Cardiac muscle cell (in vitro differentiated cells and primary cell): ENCODE measurements around the gene PROSER2. TPM values are rescaled to one million over a fixed set of nuclear protein-coding genes. Genes with fewer than 3 reads are reported as not detected.

Experiments
- DNase-seq, 2 donors: peaks; one replicate each; pipeline versions ENCODE4 v3.0.0 to v3.0.0-alpha.2; 2010 to 2017; ENCODE audit warnings: low read depth in 1 of 2, low spot score in 1 of 2
- H3K27ac ChIP-seq: fragments of 200-600 bp; sonication (generic); 2 replicates; pipeline ENCODE4 v1.5.1; 2016
- H3K27me3 ChIP-seq: fragments of 200-600 bp; sonication (generic); 2 replicates; pipeline ENCODE4 v1.6.0; 2016; ENCODE audit warnings: control low read depth
- H3K36me3 ChIP-seq: fragments of 200-600 bp; sonication (generic); 2 replicates; pipeline ENCODE4 v1.5.1; 2016; ENCODE audit warnings: control low read depth
- H3K4me1 ChIP-seq: fragments of 200-600 bp; sonication (generic); 2 replicates; pipeline ENCODE4 v1.8.1; 2017; ENCODE audit warnings: low read depth, mild to moderate bottlenecking, mixed run types
- H3K4me3 ChIP-seq: fragments of 200-600 bp; sonication (generic); 2 replicates; pipeline ENCODE4 v1.5.1; 2016; ENCODE audit warnings: mild to moderate bottlenecking
- H3K9me3 ChIP-seq: fragments of 200-600 bp; sonication (generic); 2 replicates; pipeline ENCODE4 v1.5.1; 2017; ENCODE audit warnings: low read depth, mild to moderate bottlenecking, control low read depth
- polyA plus RNA-seq: library from polyadenylated mRNA; unstranded; fragments of >200 nt; fragmentation: Nextera tagmentation; extraction: Ambion mirVana; gene quantifications from 2 replicates; pipeline ENCODE4 v1.2.1, GENCODE V29; 2016
- total RNA-seq: library from RNA; depleted of rRNA; stranded (reverse); fragments of >200 nt; gene quantifications from 2 replicates; pipeline ENCODE4 v1.2.3, GENCODE V29; 2016
- TF ChIP-seq, protein P1 (sequence below): IDR thresholded peaks from 2 replicates; pipeline ENCODE4 v1.5.1; 2012; ENCODE audit warnings: low read depth, mild to moderate bottlenecking, low read length

Gene PROSER2
- total and polyA plus RNA-seq, 2 experiments from 2014 or later: 11.4 to 20.7 TPM

DNA sequence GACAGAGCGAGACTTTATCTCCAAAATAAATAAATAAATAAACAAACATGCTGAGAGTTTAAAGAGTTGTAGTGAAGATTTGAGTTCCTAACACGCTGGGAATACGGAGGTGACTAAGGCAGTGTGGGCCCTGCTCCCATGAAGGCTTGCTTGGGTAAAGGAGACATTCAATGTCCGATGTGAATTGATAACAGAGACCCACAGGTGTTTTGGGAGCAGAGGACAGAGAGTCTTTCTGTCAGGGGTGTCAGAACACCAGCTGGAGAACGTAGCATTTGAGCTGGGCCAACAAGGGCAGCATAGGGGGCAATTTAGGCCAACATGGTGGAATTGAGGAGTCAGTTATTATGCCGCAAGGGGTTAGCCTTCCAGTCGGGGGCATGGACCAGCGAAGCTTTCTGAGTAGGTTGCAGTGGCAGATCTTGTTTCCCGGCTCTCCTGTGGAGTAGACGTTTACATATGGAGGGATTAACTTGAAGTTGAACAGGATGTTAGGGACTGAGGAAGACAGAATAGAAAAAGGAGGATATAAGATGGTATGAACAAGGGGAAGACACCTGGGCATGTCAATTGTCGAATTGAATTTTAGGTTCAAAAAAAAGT, 5.6 kb downstream of the PROSER2 start:
- H3K27ac ChIP-seq: no peak overlapping the region
- H3K36me3 ChIP-seq: no peaks in the 10 kb centered on the region
- no peak for DNase-seq
- no peaks in the 10 kb centered on the region for H3K9me3 ChIP-seq
- H3K4me3 ChIP-seq: no peak overlapping the region
- no peaks in the 10 kb centered on the region for H3K27me3 ChIP-seq
- TF ChIP-seq, protein P1, sequence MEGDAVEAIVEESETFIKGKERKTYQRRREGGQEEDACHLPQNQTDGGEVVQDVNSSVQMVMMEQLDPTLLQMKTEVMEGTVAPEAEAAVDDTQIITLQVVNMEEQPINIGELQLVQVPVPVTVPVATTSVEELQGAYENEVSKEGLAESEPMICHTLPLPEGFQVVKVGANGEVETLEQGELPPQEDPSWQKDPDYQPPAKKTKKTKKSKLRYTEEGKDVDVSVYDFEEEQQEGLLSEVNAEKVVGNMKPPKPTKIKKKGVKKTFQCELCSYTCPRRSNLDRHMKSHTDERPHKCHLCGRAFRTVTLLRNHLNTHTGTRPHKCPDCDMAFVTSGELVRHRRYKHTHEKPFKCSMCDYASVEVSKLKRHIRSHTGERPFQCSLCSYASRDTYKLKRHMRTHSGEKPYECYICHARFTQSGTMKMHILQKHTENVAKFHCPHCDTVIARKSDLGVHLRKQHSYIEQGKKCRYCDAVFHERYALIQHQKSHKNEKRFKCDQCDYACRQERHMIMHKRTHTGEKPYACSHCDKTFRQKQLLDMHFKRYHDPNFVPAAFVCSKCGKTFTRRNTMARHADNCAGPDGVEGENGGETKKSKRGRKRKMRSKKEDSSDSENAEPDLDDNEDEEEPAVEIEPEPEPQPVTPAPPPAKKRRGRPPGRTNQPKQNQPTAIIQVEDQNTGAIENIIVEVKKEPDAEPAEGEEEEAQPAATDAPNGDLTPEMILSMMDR: no peak
- peaks cover 35% of the 10 kb centered on the region for H3K4me1 ChIP-seq

DNA sequence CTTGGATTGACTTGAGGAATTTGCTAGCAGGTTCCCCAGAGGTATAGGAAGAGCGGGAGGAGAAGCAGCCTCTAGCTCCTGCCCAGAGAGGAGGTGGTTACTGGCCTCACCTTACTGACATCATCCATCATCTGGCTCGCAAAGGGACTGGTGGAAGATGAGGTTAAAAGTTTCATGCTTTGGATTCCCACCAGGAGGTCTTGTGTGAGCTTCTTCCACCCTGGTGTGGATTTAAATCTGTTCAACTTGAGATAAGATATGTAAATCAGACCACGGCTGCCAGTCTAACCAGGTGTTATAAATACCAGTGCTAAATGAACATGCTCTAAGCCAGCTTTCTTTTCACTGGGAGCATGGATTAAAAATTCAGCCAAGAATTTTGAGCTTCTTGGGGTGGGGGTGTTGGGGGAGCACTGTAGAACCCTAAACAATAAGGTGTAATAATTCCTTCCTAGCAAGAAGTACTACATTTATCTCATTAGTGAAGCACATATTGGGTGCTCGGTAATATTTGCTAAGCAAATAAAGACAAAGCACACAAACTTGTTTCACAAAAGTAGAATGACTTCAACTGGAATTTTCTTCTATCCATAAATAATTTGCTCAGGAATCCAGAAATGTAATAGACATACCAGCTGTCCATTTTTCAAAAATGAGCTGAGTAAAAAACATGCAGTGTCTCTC, 7.8 kb downstream of the PROSER2 start:
- peak in 1 of 2 donors; percentile 20 for DNase-seq
- no peak overlapping the region for H3K4me3 ChIP-seq
- no peaks in the 10 kb centered on the region for H3K9me3 ChIP-seq
- peak overlapping the region; percentile 69 for H3K27ac ChIP-seq
- H3K4me1 ChIP-seq: peaks cover 22% of the 10 kb centered on the region
- TF ChIP-seq, protein P1: no peak
- no peaks in the 10 kb centered on the region for H3K36me3 ChIP-seq
- H3K27me3 ChIP-seq: no peaks in the 10 kb centered on the region

DNA sequence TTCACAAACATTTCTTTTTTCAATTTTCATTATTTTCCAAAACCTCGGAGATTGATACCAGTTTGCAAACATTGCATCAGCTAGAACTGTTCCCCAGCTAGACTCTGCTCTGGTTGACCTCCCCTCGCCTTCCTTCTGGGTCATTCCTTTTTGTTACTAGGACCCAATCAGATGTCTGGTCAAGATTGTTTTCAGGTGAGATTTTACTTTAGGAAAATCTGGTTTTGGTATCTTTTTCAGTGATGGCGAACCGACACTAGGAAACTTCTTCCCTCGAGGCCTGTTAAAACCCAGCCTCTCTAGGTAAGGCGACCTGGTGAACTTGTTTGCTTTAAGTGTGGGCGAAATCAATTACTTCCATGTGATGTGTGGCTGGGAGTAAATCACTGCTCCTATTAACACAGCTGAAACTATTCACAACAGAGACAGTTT, 8.4 kb downstream of the PROSER2 start:
- Histone ChIP-seq H3K36me3 (no peaks in the 10 kb centered on the region), H3K4me3 (no peak overlapping the region), H3K4me1 (peaks cover 22% of the 10 kb centered on the region), H3K27me3 (no peaks in the 10 kb centered on the region), H3K27ac (peak overlapping the region; percentile 69), H3K9me3 (no peaks in the 10 kb centered on the region)
- DNase-seq: no peak
- TF ChIP-seq, protein P1: no peak

DNA sequence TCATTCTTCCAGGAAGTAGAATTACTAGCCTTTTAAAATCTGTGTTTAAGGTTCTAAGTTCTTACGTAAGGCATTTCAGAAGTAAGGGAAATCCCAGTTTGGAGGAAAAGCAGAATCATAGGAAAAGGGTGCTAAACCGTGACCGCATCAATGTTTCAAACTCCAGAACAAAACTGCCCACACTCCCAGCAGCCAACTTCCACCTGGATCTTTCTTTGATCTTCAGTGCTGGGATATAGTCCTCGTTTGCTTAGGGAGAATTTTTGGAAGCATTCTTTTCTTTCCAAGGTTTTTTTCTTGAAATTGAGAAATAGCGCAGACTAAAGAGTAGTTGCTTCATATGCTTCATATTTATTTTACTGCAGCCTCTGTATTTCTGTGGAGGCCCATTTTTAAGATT, 8.9 kb downstream of the PROSER2 start:
- Histone ChIP-seq H3K27me3 (no peaks in the 10 kb centered on the region), H3K4me3 (no peak overlapping the region), H3K27ac (no peak overlapping the region), H3K9me3 (no peaks in the 10 kb centered on the region), H3K4me1 (peaks cover 22% of the 10 kb centered on the region), H3K36me3 (no peaks in the 10 kb centered on the region)
- no peak for DNase-seq
- TF ChIP-seq, protein P1: no peak

DNA sequence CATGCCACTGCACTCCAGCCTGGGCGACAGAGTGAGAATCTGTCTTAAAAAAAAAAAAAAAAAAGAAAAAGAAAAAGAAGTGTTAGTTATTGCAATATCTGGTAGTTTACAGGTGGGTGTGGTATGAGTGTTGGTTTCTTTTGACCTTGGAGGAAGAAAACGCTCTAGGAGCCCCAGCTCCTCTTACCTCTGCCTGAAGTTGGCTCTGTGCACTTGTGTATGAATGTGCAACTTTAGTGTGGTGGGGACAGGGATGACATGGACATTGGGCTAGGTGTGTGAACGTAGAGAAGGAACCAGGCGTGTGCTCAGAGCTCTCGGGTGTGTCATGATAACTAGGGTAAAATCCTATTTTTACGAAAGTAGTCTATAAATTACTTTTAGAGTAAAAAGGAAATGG, 11.9 kb downstream of the PROSER2 start:
- no peaks in the 10 kb centered on the region for H3K9me3 ChIP-seq
- H3K36me3 ChIP-seq: no peaks in the 10 kb centered on the region
- no peaks in the 10 kb centered on the region for H3K27me3 ChIP-seq
- H3K4me3 ChIP-seq: no peak overlapping the region
- TF ChIP-seq, protein P1: no peak
- H3K4me1 ChIP-seq: peaks cover 22% of the 10 kb centered on the region
- no peak for DNase-seq
- no peak overlapping the region for H3K27ac ChIP-seq
